ENCODE measurements around the gene NLE1.

Gene NLE1

DNA sequence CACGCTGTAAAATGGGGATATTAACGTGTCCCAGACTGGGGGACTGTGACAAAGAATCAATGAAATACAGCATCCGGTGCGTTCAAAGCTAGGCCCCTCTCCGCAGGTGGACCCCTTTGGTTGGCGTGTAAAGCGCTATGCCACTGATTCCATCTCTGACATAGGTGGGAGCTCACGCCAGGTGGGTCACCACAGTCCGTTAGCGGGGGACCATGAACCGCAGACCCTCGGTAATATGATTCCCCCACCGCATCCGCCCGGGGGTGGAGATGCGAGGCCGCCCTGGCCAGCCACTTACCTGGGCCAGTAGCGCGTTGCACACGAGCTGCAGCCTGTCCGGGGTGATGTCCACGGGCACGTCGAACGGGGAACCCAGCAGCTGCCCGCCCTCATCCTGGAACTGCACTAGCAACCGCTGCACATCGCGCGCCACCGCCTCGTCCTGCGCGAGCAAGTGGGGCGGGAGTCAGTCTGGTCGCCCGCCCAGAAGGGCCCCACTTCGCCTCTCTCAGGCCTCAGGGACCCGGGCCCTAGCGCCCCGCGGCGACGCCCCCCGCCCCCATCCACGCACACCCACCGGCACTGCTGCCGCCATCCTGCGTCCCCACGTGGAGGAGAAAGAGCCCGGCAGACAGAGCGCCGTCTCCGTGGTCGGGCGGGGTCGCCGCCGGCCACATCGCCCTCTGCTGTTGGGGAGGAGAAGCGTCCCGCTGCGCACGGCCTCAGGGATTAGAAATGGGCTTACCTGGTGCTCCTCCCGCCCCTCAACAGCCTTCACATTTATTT lies at the start of gene NLE1:
NLE1 (minus strand) TSS at position 623 of the 786 bp plus-strand sequence; CDS start at position 595, 28 bp downstream.
- TF ChIP-seq GATA2 (IDR thresholded peaks at IDR 0.05; ENCODE audit: low read depth, low read length): no peak
- no peak for TF ChIP-seq GATA3 (IDR thresholded peaks at IDR 0.05; ENCODE audit: low read depth, low read length)

DNA sequence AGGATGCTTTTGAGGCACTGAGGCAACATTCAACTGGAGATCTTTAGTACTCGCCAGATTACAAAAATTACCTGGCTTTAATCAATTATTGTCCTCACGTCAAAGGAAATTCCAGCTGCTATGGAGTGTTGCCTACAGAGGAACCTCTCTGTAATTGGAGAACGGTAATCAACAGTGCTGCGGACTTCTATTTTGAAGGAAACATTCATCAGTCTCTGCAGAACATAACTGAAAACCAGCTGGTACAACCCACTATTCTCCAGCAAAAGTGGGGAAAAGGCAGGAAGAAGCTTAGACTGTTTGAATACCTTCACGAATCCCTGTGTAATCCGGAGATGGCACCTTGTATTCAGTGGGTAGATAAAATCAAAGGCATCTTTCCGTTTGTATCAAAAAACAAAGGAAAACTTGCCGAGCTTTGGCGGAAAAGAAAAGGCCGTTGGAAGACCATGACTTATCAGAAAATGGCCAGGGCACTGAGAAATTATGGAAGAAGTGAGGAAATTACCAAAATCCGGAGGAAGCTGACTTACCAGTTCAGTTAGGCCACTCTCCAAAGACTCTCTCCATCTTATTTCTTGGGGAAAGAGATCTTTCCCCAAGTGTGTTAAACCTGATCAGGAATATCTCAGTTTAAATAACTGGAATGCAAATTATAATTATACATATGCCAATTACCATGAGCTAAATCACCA lies 49.0 kb upstream of the NLE1 start:
- TF ChIP-seq GATA2 (IDR thresholded peaks at IDR 0.05; ENCODE audit: low read depth, low read length) (no peak), GATA3 (IDR thresholded peaks at IDR 0.05; ENCODE audit: low read depth, low read length) (no peak)

DNA sequence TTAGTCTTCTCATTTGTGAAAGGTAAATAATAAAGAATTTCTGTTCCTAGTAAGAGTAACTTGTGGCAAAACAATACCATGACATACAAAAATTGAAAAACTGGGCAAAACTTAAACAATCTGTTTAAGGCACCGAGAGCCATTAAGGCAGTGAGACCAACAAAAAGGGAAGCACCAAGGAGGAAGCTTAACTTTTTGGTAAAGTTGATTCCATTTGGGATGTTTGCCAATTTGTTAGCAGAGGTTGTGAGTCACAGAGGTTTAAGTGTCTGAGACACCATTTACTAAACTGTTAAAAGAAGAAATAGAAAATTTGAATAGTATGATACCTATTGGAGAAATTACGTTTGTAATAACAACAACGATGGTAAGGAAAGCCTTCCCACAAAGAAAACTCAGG lies 47.2 kb upstream of the NLE1 start:
- TF ChIP-seq GATA2 (IDR thresholded peaks at IDR 0.05; ENCODE audit: low read depth, low read length) (no peak), GATA3 (IDR thresholded peaks at IDR 0.05; ENCODE audit: low read depth, low read length) (no peak)

DNA sequence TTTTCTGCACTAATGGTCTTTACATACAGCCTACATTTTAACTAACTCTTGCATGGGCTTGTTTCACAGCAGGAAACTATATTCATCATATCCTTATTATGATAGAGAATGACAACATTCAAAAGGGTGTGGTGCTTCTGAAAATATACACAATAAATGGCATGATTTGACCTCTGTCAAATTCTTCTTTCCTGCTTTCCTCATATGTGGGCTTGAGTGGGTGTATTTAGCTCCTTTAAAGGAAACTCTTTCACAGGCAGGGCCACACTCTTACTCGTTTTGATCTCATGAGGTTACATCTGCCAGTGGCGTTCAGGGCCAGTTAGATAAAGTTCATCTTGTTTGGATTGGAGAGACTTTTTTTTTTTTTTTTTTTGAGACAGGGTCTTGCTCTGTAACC lies 46.0 kb upstream of the NLE1 start:
- no peak for TF ChIP-seq GATA2 (IDR thresholded peaks at IDR 0.05; ENCODE audit: low read depth, low read length)
- no peak for TF ChIP-seq GATA3 (IDR thresholded peaks at IDR 0.05; ENCODE audit: low read depth, low read length)

DNA sequence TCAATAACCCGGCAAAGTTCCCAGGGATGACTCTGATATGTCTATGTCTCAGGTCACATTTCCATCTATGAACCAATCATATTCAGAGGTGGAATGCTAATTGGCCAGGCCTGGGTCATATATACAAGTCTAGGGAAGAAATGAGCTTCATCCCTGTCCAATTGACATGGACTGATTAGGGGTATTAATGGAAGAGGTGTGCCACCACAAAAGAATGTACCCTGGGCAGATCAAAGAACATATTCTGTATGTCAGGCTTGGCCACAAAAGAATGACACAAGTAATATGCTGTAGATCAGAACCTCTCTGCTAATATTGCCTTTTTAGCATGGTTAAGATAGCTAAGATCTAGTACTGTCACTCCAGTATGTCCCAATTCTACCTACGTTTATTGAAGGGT lies 45.4 kb upstream of the NLE1 start:
- no peak for TF ChIP-seq GATA2 (IDR thresholded peaks at IDR 0.05; ENCODE audit: low read depth, low read length)
- TF ChIP-seq GATA3 (IDR thresholded peaks at IDR 0.05; ENCODE audit: low read depth, low read length): no peak

DNA sequence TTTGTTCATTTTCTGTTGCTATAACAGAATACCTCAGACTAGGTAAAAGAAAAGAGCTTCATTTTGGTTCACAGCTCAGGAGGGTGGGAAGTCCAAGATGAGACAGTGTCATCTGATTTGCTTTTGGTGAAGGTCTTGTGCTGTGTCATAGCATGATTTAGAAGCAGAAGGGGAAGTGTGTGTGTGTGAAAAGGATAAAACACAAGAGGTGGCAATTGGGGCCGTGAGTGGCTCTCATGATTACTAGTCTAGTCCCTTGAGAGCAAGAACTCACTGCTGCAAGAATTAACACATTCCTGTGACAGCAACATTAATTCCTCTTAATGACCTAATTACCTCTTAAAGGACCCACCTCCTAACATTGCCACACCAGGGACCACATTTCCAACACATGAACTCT lies 43.7 kb upstream of the NLE1 start:
- no peak for TF ChIP-seq GATA2 (IDR thresholded peaks at IDR 0.05; ENCODE audit: low read depth, low read length)
- TF ChIP-seq GATA3 (IDR thresholded peaks at IDR 0.05; ENCODE audit: low read depth, low read length): no peak

DNA sequence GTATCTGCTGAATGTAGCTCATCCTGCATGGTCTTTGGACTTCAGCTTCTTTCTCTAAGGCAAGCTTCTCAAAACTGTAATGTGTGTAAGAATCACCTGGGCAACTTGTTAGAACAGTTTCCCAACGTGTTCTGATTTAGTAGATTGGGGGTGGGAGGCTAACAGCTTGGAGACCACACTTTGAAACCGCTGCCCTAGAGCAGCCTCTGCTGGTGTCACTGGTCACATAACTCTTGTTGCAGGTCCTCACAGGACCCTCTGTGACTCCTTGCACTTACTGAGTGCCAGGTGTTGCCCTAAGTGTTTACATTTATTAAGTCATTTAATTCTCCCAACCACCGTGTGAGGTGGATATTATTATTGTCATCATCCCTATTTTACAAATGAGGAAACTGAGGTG lies 42.2 kb upstream of the NLE1 start:
- TF ChIP-seq GATA3 (IDR thresholded peaks at IDR 0.05; ENCODE audit: low read depth, low read length) (no peak), GATA2 (IDR thresholded peaks at IDR 0.05; ENCODE audit: low read depth, low read length) (no peak)

DNA sequence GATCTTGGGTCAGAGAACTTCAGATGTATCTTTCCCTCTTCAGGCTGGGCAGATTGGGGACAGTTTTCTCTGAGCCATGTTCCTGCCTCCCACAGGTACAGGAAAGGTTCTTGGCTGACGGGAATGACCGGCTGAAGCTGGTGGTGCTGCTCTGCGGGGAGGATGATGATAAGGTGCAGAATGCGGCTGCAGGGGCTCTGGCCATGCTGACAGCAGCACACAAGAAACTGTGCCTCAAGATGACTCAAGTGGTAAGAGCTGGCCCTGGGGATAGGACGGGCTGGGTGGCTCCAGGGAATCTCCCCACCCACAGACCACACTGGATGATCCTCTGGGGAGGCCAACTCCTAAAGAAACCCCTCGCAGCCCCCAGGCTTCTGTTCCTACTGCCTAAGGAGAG lies 41.2 kb upstream of the NLE1 start:
- TF ChIP-seq GATA3 (IDR thresholded peaks at IDR 0.05; ENCODE audit: low read depth, low read length): no peak
- TF ChIP-seq GATA2 (IDR thresholded peaks at IDR 0.05; ENCODE audit: low read depth, low read length): no peak

DNA sequence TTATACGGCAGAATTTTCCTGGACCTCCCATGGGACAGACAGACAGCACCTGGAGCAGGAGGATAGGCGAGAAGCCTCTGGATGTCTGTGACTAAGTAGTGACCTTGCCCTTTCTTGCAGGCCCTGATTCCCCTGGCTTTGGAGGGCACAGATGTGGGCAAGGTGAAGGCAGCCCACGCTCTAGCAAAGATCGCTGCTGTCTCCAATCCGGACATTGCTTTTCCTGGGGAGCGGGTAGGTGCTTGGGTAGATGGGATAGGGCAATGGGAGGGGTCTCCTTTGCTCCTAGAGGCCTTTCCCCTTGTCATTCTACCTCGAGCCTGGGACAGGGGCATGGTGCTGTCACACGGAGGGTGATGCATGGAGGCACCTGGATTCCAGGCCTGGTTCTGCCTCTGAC lies 34.8 kb upstream of the NLE1 start:
- TF ChIP-seq GATA2 (IDR thresholded peaks at IDR 0.05; ENCODE audit: low read depth, low read length) (no peak), GATA3 (IDR thresholded peaks at IDR 0.05; ENCODE audit: low read depth, low read length) (no peak)

DNA sequence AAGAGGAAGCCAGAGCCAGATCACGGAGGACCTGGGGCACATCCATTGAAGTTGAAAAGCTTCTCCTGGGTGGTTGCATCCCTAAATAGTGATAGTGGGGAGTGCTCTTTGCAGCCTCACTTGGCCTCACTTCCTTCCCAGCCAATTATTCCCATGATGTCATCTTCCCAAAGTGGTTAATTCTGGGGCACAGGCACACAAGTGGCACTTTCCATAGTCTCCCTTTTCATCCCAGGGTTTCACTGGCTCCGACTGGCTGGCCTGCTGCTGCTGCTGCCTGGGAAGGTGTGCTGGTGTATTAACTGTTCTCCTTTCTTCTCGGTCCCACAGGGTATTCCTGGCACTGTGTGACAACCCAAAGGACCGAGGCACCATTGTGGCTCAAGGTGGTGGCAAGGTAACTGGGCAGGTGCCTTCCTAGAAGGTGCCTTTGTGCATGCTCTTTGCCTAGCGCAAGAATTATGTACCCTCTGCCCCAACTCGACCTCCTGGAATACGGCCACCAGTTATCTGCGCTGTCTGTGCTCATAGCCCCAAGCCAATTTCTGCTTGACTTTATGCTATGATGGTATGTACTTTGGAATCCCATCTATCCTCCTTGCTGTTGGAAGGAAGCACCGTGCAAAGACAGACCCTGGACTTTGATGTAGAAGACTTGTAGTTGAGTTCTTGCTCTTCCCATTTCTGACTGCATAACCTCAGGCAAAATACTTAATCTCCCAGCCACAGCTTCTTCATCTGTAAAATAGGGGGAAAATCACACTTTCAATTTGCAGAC lies 33.7 kb upstream of the NLE1 start:
- TF ChIP-seq GATA3 (IDR thresholded peaks at IDR 0.05; ENCODE audit: low read depth, low read length): no peak
- no peak for TF ChIP-seq GATA2 (IDR thresholded peaks at IDR 0.05; ENCODE audit: low read depth, low read length)

DNA sequence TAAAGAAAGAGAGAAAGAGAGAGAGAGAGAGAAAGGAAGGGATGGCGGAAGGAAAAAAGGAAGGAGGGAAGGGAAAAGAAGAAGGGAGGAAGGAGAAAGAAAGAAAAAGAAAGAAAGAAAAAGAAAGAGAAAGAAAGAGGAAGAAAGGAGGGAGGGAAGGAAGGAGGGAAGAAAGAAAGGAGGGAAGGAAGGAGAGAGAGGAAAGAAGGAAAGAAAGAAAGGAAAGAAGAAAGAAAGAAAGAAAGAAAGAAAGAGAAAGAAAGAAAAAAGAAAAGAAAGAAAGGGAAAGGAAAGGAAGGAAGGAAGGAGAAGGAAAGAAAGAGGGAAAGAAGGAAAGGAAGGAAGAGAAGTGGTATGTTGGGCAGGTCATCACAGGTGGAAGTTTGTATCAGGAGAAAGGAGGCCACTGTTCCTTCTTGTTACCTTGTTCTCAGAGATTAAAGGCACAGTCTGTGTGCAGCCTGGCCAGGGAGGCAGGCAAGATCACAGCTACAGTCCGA lies 32.8 kb upstream of the NLE1 start:
- TF ChIP-seq GATA3 (IDR thresholded peaks at IDR 0.05; ENCODE audit: low read depth, low read length) (no peak), GATA2 (IDR thresholded peaks at IDR 0.05; ENCODE audit: low read depth, low read length) (no peak)

DNA sequence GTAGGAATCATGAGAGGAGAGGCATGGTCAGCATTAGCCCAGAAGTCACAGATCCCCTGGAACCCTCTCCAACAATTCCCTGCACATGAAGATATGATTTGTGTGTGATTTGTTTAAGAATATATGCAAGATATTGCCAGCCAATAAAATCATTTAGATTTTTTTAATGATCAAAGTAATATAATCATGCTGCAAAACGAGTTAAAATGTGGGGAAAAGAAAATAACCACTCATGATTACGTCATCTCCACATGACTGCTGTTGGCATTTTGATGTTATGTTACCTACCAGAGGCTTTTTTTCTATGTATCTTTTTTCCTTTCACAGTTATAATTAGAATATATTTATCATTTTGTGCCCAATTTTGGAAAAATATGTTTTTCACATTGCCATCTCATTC lies 29.7 kb upstream of the NLE1 start:
- TF ChIP-seq GATA3 (IDR thresholded peaks at IDR 0.05; ENCODE audit: low read depth, low read length) (no peak), GATA2 (IDR thresholded peaks at IDR 0.05; ENCODE audit: low read depth, low read length) (no peak)

DNA sequence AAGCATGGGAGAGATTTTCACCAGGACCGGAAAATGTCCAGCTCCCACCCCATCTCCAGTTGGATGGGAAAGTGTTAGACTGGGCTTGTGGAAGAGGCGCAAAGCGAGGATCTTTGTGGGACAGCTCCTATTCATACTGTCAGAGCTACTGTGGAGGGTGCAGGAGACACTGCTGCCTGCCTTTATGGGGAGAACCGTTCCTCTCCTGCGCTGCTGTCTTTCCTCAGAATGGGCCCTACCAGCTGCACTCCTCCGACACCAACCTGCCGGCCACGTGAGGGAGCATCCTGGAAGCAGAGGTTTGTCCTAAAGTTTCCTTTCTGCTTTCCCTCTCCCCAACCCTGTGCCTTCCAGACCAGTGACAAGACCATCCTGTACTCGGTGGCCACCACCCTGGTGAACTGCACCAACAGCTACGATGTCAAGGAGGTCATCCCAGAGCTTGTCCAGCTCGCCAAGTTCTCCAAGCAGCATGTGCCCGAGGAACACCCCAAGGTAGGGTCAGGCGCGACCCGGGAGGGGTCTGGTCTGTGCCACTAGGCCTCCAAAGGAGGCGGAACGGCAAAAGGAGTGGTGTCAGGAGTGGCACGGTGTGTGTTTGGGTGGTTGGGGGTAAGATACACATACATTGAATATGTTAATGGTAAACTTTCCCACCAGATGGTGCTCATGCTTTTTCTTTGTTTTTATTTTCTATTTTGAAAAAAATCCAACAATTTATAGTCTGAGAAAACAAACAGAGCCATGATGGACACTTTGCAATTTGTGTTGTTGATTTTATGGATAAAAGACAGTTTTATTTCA lies 29.1 kb upstream of the NLE1 start:
- TF ChIP-seq GATA2 (IDR thresholded peaks at IDR 0.05; ENCODE audit: low read depth, low read length) (no peak), GATA3 (IDR thresholded peaks at IDR 0.05; ENCODE audit: low read depth, low read length) (no peak)
